Stimulated activated CD8-positive, alpha-beta memory T cell treated with anti-CD3 and anti-CD28 coated beads, Interleukin-12 subunit alpha, Interleukin-12 subunit beta, amount 100 ng/mL, for 4 hours (primary cell): ENCODE results near the gene NID2.

Experiments used
- DNase-seq: peaks from one replicate; pipeline ENCODE4 v3.0.0-alpha.2; 2020; ENCODE audit warnings: low read depth

The NID2 gene

DNA sequence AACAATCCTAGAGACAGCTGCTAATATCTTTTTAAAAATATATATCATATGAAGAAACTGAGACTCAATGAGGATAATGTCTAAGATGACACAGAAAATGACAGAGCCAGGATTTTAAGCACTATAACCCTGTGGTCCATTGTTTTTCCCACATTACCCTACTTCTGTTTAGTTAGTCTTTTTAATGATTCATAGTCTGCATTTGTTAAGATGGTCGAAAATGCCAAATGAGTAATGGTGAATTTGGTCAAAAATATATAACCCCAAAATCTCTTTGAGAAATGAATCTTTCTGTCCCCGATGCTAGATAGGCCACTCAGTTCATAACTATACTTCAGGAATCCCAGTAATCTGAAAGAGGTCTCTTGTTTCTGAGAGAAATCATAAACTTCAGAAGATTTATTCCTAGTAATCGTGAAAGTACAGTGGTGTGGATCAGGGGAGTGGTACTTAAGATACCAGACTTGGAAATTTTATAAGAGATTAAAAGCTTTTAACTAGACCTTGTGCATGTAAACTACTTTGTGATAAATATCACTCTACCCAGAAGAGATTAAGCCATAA is 68.8 kb downstream of the NID2 start:
- no peak for DNase-seq

GRCh38 chr14:51999084-51999483 is 69.8 kb downstream of the NID2 start:
- no peak for DNase-seq

DNA sequence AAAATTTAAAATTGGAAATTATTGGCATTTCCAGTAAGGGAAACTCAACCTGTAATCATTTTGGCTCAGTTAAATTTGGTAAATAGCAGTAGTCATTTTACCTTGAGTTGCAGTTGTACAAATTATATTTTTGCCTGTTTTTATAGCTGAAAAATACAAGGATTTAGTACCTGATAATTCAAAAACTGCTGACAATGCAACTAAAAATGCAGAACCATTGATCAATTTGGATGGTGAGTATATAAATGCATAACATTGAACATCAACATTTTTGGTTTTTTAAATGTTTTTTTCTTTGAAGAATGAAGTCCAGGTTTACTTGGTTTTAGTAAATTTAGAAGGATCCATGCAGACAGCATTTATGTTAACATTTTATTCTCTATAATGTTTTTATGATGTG is 70.5 kb downstream of the NID2 start:
- no peak for DNase-seq

GRCh38 chr14:51996148-51996746 is 72.6 kb downstream of the NID2 start:
- DNase-seq, result no peak

GRCh38 chr14:51993285-51993920 is 75.5 kb downstream of the NID2 start:
- no peak for DNase-seq

DNA sequence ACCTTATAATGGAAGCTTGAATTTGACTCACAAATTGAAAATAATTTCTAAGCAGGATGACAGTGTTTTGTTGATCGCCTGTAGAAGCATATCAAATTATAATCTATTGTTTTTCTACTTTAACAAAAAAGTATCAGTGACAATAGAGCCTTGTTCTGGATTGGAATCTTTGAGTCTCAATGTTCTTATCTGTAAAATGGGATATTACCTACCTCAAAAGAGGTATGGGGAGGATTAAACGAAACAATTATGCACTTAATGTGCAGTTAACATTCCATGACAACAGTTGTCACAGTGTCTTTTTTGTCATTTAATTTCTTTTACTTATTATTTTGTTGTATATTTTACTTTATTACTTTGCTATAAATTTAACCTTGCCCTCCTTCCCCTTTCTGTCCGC is 78.4 kb downstream of the NID2 start:
- DNase-seq, result no peak

DNA sequence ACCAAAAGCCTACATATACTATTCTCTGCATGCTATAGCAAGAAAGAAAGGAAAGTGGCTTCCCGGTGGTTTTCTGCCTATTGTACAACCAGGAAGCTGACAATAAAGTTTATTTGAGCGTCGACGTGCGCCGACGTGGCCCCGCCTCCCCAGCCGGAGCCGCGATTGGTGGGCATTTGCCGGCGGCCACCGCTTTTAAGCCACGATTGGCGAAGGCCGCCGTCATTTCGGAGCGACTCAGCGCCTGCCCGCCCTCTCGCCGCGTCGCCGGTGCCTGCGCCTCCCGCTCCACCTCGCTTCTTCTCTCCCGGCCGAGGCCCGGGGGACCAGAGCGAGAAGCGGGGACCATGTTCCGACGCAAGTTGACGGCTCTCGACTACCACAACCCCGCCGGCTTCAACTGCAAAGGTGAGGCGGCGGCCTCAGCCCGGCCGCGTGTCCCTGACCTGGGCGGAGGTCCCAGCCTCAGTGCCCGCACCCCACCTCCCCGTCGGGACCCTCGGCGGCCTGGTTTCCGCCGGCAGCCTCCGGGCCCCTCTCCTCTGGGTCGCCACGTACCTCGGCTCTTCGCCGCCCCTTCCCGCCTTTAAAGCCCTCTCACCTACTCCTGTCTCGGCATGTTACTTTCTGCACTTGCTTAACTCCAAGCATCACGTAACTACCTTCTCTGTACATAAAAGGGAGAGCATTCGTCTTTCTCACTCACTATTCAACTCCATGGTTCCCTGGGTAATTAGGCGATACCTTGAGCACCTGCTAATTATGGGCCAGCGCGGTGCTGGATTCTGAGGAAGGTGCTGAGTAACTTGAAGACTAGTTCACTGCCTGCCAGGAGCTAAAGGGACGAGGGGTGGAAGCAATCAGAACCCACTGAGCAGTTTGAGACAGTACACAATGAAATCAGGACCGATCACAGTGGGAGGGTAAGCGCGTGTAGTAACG is 79.3 kb downstream of the NID2 start, which contains the start of gene RTRAF:
TSS of gene RTRAF (plus strand) at position 254 of the 942 bp plus-strand sequence. CDS start at position 348, 94 bp downstream.
- DNase-seq, result peak; percentile 88

GRCh38 chr14:51988221-51988620 is 80.6 kb downstream of the NID2 start:
- no peak for DNase-seq

GRCh38 chr14:51981218-51981854 is 87.5 kb downstream of the NID2 start:
- DNase-seq, result no peak

- peak; percentile 55 for DNase-seq
These were observed 89.7 kb downstream of the NID2 start for GRCh38 chr14:51979088-51979709.

- no peak for DNase-seq
These were observed 90.2 kb downstream of the NID2 start for GRCh38 chr14:51978681-51979085.

- DNase-seq, result no peak
These were observed 91.8 kb downstream of the NID2 start for GRCh38 chr14:51977075-51977474.

DNA sequence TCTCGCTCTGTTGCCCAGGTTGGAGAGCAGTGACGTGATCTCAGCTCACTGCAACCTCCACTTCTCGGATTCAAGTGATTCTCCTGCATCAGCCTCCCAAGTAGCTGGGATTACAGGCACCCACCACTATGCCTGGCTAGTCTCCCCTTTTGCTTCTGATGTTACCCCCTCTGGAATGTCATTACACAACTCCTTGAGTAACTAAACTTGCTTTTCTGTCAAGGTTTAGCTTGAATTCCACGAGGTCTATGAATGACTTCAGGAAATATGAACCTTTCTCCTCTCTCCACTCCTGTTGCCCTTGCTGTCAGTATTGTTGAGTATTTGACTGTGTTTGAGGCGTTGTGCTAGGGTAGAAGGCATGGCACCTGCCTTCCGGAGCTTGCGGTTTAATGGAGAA is 96.3 kb downstream of the NID2 start:
- DNase-seq, result no peak

GRCh38 chr14:51969852-51970540 is 98.9 kb downstream of the NID2 start:
- no peak for DNase-seq

GRCh38 chr14:51967521-51967920 is 101.3 kb downstream of the NID2 start:
- no peak for DNase-seq

DNA sequence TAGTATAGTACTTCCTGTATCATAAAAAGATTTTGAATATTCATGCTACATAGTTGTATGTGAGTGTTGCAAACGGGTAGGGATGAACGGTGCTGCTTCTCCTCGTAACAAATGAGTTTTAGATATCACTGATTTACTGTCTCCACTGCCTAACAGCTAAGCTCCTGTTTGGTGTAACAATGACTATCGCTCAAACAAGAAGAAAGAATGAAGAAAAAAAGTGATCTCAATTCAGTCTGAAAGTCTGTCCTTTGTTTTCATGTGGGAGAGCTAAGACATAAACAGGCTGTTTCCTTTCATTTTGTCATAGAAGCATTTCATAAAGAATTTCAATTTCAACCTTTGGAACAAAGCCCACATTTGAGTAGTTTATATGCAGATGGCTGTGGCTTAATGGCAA is 105.6 kb downstream of the NID2 start:
- DNase-seq, result no peak

GRCh38 chr14:51962711-51963110 is 106.1 kb downstream of the NID2 start:
- DNase-seq, result no peak

DNA sequence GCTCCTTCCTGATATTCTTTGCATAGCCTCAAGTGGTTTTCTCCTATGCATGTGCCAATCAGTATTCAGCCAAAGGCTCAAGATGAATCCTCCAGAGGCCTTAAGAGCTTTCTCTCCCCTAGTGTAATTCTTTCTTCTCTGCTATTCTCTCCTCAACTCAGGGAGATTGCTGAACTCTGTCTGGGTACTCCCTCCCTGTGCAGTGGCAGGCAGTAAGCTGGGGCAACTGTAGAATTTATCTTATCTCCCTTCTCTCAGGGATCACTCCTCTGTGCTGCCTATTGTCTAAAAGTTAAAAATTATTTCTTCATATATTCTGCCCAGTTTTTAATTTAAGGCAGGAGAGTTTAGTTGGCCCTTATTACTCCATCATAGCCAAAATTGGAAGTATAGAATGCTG is 108.0 kb downstream of the NID2 start:
- DNase-seq, result no peak

DNA sequence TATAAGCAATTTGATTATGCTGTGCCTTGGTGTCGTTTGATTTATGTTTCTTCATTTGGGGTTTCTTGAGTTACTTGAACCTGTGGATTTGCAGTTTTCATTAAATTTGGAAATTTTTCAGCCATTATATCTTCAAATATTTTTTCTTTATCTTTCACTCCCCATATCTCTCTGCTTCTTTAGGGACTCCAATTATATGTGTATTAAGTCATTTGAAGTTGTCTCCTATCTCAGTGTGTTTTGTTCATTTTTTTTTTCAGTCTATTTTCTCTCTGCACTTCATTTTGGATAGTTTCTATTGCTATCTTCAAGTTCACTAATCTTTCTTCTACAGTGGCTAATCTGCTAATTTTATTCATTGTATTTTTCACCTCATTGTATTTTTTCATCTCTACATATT is 108.9 kb downstream of the NID2 start:
- no peak for DNase-seq

- DNase-seq, result no peak
These were observed 110.9 kb downstream of the NID2 start for GRCh38 chr14:51957950-51958349.
